ENCODE measurements around the gene SIGLEC12.

SIGLEC12 gene

DNA sequence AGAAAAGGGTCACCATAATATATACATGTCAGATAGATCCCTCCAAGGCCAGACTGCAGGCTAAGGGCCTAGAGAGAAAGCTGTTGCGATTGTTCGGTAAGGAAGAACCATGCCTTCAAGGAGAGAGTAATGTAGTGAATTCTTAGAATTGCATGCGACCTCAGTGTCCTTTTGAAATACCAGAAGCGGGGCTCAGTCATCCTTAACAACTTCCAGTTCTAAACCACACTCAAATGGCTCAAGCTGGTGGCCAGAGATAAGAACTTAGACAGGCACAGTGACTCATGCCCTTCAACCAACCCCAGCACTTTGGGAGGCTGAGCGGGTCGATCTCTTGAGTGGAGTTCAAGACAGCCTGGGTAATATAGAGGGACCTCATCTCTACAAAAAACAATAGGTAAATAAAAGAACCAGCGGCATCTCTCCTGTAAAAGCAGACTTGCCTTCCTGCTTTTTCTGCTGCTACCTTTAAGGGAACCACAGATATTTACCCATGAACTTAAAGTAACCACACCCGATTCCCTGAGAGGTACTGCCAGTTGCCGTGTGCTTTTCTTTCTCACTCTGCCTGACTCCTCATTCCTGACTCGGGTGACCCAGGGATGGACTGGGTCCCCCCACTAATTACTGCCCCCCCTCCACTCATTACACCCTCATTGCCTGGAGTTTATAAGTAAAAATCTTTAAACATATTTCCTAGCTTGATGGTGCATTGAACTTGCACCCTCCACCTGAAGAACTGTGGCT is 45.2 kb upstream of the SIGLEC12 start:
- no peak for ATAC-seq
- TF ChIP-seq RARB (CRISPR knock-in tag; IDR thresholded peaks at IDR 0.05) (no peak), PPARA (CRISPR knock-in tag; IDR thresholded peaks at IDR 0.05; ENCODE audit: borderline replicate concordance) (no peak), TSHZ2 (CRISPR knock-in tag; IDR thresholded peaks at IDR 0.05) (no peak), ZNF8 (CRISPR knock-in tag; IDR thresholded peaks at IDR 0.05) (no peak), GLIS3 (CRISPR knock-in tag; IDR thresholded peaks at IDR 0.05) (no peak), ISL1 (CRISPR knock-in tag; IDR thresholded peaks at IDR 0.05) (no peak), TCF4 (CRISPR knock-in tag; IDR thresholded peaks at IDR 0.05; ENCODE audit: borderline replicate concordance) (no peak)

DNA sequence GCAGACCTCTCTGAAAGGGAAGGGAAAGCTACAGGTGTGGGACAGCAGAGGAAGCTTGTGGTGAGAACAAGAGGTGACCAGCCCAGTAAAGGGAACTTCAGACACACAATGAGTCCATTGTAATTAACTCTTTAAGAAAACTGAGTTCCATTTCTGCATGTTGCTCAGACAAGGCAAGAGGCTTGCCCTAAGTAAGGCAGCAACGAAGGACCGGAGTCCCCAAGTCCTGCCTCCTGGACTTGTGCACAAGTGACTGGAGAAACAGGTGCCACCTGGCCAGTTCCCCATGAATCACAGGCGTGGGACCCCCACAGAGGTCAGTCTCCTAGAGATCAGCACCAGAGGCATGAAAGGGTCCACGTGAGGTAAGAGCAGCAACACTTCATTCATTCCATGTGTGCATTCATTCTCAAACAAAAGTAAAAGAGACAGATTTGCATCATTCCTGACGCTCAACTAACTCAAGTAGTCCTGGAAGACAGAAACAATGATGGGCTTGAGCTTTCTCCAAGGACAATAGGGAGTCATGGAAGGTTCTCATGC is 44.6 kb upstream of the SIGLEC12 start:
- ATAC-seq, result no peak

DNA sequence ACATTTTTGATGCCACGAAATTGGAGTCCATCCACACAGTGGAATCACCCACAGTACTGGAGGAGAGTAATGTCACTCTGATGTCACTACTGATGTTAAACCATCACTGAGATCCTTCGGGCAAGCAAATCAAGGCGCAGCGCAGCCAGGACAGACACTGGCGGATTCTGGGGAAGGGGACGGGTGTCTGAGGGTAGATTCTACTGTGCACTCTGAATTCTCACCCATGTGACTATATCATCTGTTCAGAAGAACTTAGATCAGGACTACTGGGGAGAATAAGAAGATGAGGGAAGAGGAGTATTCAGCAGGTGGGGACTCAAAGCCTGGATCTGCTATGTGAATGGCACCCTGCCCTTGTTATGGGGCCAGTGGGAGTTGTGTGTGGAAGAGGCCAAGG is 42.4 kb upstream of the SIGLEC12 start:
- no peak for ATAC-seq
- TF ChIP-seq POU6F1 (CRISPR knock-in tag; IDR thresholded peaks at IDR 0.05; ENCODE audit: borderline replicate concordance, low read depth), result no peak
- no peak for TF ChIP-seq ZNF565 (CRISPR knock-in tag; conservative IDR thresholded peaks at IDR 0.05; ENCODE audit: low read depth)
- no peak for TF ChIP-seq ARNTL (CRISPR knock-in tag; IDR thresholded peaks at IDR 0.05; ENCODE audit: borderline replicate concordance, low read depth)
- TF ChIP-seq, protein P1, sequence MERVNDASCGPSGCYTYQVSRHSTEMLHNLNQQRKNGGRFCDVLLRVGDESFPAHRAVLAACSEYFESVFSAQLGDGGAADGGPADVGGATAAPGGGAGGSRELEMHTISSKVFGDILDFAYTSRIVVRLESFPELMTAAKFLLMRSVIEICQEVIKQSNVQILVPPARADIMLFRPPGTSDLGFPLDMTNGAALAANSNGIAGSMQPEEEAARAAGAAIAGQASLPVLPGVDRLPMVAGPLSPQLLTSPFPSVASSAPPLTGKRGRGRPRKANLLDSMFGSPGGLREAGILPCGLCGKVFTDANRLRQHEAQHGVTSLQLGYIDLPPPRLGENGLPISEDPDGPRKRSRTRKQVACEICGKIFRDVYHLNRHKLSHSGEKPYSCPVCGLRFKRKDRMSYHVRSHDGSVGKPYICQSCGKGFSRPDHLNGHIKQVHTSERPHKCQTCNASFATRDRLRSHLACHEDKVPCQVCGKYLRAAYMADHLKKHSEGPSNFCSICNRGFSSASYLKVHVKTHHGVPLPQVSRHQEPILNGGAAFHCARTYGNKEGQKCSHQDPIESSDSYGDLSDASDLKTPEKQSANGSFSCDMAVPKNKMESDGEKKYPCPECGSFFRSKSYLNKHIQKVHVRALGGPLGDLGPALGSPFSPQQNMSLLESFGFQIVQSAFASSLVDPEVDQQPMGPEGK (CRISPR knock-in tag; IDR thresholded peaks at IDR 0.05; ENCODE audit: borderline replicate concordance), result no peak
- TF ChIP-seq ZNF70 (CRISPR knock-in tag; IDR thresholded peaks at IDR 0.05), result no peak
- TF ChIP-seq ESRRG (CRISPR knock-in tag; IDR thresholded peaks at IDR 0.05), result no peak
- no peak for TF ChIP-seq RARB (CRISPR knock-in tag; IDR thresholded peaks at IDR 0.05)

More for the DNA sequence above, 44.6 kb upstream of the SIGLEC12 start:
- TF ChIP-seq ZC3H10 (CRISPR knock-in tag; IDR thresholded peaks at IDR 0.05) (no peak), CSRNP3 (CRISPR knock-in tag; IDR thresholded peaks at IDR 0.05) (no peak), SNAI2 (CRISPR knock-in tag; IDR thresholded peaks at IDR 0.05) (no peak), ZNF565 (CRISPR knock-in tag; conservative IDR thresholded peaks at IDR 0.05; ENCODE audit: low read depth) (no peak), ZNF70 (CRISPR knock-in tag; IDR thresholded peaks at IDR 0.05) (no peak), OSR1 (CRISPR knock-in tag; IDR thresholded peaks at IDR 0.05) (no peak), RARB (CRISPR knock-in tag; IDR thresholded peaks at IDR 0.05) (no peak), TSHZ2 (CRISPR knock-in tag; IDR thresholded peaks at IDR 0.05) (no peak), ZFP3 (CRISPR knock-in tag; IDR thresholded peaks at IDR 0.05) (no peak)
- TF ChIP-seq, protein P2, sequence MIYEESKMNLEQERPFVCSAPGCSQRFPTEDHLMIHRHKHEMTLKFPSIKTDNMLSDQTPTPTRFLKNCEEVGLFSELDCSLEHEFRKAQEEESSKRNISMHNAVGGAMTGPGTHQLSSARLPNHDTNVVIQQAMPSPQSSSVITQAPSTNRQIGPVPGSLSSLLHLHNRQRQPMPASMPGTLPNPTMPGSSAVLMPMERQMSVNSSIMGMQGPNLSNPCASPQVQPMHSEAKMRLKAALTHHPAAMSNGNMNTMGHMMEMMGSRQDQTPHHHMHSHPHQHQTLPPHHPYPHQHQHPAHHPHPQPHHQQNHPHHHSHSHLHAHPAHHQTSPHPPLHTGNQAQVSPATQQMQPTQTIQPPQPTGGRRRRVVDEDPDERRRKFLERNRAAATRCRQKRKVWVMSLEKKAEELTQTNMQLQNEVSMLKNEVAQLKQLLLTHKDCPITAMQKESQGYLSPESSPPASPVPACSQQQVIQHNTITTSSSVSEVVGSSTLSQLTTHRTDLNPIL (CRISPR knock-in tag; IDR thresholded peaks at IDR 0.05; ENCODE audit: low read depth), result no peak
